Astrocyte of the cerebellum (primary cell): ENCODE data around the gene STH.

Source experiments
- DNase-seq: peaks from one replicate; pipeline ENCODE4 v3.0.0-alpha.2; 2011; ENCODE audit warnings: low read depth
- H3K4me3 ChIP-seq: 2 replicates; pipeline ENCODE4 v1.5.1; 2011; ENCODE audit warnings: mild to moderate bottlenecking, low read depth, low read length, moderate library complexity
- CTCF ChIP-seq: IDR thresholded peaks from 2 replicates; pipeline ENCODE4 v1.5.1; 2012; ENCODE audit warnings: low read length, low read depth, moderate library complexity, mild to moderate bottlenecking; ENCODE audit errors: missing control alignments
- in situ Hi-C: cut with HindIII; loops from 2 replicates; pipeline ENCODE4 v1.10.0; 2017; ENCODE audit warnings: low sequenced_read_pairs

STH gene

DNA sequence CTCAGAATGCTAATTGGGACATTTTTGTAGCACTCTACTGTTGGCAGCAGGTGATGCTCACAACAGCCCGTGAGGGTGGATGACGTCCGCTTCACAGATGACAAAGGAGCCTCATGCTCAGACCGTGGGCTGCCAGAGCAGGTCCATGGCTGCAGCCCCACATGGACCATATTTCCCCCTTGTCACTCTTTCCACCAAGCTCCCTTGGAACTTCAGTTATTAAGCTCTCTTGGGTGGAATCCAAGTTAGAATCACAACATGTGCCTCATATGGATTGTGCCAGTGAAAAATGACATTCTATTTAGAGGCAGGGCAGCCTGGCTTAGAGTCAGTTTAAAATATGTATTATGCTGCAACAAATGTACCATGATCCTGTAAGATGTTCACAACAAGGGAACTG, 33.2 kb upstream of the STH start:
- TF ChIP-seq CTCF, result no peak
- in situ Hi-C loops, result no loop called here

GRCh38 chr17:45966606-45967280, 32.3 kb upstream of the STH start:
- DNase-seq, result no peak
- H3K4me3 ChIP-seq, result no peak overlapping the region
- TF ChIP-seq CTCF, result no peak
- in situ Hi-C loops, result no loop called here

More for the DNA sequence above, 33.2 kb upstream of the STH start:
- DNase-seq, result no peak
- no peak overlapping the region for H3K4me3 ChIP-seq

DNA sequence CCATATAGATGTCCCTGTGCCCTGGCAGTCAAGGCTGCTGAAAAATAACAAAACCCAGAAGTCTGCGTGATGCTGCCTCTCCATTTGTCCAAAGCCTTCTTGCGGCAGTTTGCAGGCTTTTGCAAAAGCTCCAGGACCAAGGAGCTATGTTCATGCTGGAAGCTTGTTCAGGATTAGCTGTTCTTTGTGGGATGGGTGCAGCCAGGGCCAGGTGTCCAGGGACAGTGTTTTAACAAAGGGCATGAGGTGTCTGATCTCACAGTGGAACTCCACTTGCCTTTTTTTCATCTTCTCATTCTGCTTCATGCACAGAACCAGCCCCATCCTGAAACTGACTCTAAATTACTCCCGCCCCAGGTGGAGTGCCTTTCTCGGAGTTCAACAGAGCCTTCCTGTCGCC, 31.7 kb upstream of the STH start:
- no peak overlapping the region for H3K4me3 ChIP-seq
- DNase-seq, result no peak
- in situ Hi-C loops, result no loop called here
- no peak for TF ChIP-seq CTCF

DNA sequence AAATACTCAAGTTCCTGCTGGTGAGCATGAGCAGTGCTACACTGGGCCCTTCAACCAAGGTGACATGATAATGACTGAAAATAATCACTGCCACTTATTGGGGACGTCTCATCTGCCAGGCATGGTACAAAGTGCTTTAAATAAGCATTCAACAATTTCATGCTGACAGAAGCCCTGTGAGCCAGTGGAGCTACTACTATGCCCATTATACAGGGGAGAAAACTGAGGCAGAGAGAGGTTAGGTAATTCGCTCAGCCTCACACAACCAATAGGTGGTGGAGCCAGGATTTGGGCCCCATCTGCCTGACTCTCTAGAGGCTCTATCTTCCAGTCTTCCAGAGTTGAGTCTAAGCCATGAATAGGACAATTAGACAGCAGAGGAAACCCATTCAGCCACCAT, 30.3 kb upstream of the STH start:
- H3K4me3 ChIP-seq, result no peak overlapping the region
- in situ Hi-C loops, result no loop called here
- no peak for DNase-seq
- TF ChIP-seq CTCF, result no peak

DNA sequence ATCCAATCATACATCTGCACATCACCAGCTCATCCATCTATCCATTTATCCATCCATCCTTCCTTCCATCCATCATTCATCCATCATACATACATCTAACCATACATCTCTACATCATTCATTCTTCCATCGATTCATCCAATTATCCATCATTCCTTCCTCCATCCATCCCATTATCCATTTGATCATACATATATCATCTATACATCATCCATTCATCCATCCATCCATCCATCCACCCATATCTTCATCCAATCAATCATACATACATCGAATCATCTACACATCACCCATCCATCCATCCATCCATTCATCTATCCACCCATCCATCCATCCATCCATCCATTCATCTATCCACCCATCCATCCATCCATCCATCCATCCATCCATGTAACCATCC, 29.3 kb upstream of the STH start:
- no peak for TF ChIP-seq CTCF
- no peak overlapping the region for H3K4me3 ChIP-seq
- DNase-seq, result no peak
- in situ Hi-C loops, result no loop called here

- in situ Hi-C loops, result no loop called here
- TF ChIP-seq CTCF, result no peak
- H3K4me3 ChIP-seq, result no peak overlapping the region
- DNase-seq, result no peak
These were observed 28.4 kb upstream of the STH start for GRCh38 chr17:45970659-45971058.
